Stimulated activated CD4-positive, alpha-beta T cell treated with anti-CD3 and anti-CD28 coated beads, Interleukin-2, amount 100 ng/mL, for 24 hours (primary cell): Measurements from ENCODE around the gene CHST11.
"Not testable (repeated sequence)": the region's sequence is repeated elsewhere in the genome, so short reads cannot be mapped to it uniquely, and the experiment has no call there.

Experiments
- DNase-seq, 2 donors: peaks; one replicate each; pipeline ENCODE4 v3.0.0-alpha.2; 2020

The CHST11 gene

DNA sequence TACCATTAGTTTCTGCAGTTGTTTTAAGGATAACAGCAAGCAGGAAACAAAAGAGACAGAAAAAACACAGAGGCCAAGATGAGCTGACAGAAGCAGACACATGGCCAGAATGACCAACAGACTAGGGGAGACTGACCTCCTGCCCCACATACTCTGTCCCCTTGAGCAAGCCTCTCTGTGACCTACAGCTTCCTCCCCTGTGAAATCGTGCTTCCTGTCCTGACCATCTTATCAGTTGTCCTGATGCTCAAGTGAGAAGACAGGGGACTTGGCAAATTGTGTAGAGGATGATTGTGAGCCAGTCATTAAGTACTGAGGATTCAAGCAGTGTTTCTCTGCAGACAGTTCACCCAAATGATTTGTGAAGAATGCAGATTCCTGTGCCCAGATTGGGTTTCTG is 272.3 kb downstream of the CHST11 start:
- no peak for DNase-seq

DNA sequence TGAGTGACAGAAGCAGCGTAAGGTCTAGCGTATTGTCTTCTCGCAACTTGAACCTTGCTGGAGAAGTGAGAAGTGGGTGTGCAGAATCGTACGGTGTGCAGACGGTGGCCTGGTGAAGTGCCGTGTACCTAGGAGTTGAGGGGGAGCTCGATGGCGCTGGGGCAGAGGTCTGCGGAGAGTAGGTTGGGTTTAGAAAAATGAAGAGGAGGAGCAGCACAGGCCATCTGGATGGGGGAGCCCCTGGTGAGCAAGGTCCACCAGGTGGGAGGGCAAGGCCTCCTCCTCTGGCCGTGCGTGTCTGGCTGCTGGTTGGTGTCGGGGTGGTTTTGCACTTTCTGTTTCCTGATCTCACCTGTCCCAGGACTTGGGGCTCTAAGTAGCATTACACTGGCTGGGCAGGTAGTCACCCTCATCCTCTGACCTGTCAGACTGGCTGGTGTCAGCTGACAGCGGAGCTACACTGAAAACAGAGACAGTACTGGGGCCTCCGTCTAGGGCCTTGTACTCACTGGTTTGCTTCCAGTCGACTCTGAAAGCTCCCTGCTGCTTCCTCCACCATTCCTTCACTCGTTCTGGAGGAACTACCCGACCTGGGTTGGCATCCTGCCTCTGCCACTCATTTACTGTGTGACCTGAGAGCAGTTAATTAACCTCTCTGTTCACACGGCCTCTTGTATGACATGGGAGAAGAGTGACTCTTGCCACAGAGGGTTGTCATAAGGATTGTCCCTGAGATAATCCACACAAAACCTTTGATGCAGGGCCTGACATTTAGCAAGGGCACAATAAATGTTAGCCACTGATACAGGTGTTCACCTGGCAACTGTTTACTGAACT is 273.1 kb downstream of the CHST11 start:
- DNase-seq = no peak

DNA sequence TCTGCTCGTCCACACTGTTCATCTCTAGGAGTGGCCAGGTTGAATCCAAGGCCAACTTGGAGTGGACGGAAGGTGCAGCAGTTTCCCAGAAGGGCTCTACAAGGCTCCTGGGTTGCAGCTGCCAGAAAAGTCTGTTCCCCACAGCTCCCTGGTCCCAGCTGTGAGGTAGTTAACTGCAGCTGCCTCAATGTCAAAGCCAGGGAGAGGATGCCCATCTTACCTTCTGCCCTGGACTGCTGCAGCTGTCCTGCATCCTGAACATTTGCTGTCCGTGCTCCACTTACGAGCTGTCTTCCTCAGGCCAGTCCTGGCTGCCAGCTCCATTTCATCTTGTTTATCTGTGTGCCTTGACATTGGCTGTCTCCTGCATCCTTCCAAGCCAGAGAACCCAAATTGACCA is 274.0 kb downstream of the CHST11 start:
- DNase-seq = no peak

DNA sequence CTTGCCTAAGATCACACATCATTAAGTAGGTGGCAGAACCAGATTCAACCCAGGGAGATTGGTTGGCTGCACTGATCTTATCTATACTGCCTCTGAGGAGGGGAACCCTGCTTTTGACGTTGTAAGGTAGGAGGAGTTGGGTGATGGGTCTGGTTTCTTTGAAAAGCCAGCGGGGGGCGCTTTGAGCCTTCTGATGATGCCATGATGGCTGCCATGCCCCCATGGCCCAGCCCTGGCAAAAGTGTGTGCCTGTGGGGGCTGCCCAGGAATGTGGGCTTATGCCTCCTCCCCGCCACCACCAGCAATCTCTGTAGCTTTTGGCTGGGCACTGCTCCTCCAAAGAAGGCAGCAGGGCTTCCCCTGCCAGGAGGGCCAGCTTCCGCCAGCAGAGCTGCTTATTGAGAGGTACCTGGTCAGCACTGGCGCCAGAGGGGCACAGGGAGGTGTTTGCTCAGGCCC is 277.0 kb downstream of the CHST11 start:
- peak in 1 of 2 donors; percentile 44 for DNase-seq

DNA sequence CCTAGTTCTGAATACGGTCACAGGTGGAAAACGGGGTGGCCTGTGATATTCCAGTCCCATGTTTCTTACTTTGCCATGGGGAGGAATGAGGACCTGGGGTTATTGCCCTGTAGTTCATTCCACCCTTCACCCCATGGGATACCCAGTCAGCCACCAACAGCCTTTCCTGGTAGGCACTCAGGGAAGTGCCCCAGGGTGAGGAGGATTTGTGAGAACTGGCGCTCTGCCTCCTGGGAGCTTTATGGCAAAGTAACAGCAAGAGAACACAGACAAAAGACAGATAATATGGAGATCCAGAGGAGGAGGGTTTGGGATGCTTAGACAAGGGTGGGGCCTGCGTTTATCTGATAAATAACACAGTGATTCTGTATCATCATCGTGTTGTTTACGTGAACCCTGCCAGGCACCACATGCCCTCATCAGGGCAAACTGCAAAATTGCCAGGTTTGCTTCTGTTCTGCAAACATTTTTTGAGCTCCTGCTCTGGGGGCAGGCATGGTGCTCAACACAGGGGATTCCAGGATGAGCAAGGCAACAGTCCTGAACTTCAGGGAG is 277.9 kb downstream of the CHST11 start:
- no peak for DNase-seq

DNA sequence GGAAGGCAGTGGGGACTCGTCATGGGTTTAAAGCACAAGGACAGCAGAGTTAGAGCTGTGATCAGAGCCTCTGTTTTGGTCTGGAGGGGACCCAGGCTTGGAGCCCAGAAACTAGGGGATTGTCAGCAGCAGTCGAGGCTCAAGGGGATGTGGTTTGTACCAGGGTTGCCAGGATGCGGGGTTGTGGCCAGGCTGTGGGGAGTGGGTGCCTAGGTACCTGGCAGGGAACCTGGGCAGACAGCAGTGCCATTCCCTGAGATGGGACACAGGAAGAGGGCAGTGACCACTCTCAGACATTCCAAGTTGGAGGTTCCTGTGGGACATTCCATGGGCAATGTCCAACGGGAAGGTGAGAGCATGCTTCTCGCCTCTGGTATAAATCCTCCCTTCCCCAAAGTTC is 279.1 kb downstream of the CHST11 start:
- DNase-seq = no peak

DNA sequence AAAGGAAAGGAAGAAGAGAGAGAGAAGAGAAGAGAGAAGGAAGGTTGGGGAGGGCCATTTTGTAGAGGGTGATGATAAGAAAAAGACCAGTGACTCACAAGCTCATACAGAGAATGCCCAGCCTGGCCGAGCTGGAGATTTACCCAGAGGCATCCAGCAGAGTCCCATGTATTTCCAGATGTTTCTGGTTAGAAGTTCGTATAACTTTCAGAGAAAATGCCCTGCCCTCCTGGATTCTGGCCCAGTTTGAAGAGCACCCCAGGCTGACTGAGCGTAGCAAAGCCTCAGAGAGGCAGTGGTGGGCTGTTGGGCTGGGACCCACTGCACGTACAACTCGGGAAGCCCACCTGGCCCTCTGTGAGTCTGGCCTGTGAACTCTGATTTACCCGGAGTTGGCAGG is 279.6 kb downstream of the CHST11 start:
- DNase-seq = no peak

DNA sequence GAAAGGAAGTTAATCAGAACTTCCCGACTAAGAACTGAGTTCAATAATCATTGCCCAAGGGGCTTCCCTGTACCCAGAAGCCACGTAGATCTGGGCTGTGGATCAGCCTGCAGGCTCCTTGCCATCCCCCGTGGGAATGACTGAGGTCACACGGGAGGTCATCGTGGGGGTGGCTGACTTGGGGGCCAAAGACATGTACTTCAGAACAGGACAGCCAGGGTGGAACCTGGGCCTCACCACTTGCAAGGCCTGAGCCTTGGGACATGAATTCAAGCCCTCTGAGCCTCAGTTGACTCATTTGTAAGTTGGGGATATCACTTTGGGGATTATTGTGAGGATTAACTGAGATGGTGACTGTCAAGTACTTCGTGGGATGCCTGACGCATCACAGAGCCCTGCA is 280.4 kb downstream of the CHST11 start:
- no peak for DNase-seq

DNA sequence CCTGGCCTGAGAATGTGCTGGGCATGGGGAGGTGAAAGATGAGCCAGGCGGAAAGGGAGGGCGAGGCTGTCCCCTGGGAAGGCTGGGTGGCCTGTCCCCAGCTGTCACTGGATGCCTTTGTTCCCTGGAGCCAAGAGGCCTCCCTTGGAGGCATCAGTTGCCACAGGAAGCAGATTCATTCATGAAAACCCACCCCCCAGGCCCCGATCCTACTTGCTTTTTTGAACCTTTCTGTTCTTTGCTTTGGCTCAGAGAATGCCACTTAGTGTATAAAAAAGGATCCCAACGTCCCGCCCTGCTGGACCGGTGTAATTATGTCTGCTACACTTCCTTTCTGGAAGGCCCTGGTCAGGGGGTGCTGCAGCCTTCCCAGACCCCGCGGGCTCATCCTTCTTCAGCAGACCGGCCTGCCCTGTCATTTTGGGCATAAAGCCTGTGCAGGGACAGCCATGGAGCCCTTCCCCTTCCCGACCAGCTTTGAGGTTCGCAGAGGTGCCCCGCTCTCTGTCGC is 281.1 kb downstream of the CHST11 start:
- DNase-seq = no peak

DNA sequence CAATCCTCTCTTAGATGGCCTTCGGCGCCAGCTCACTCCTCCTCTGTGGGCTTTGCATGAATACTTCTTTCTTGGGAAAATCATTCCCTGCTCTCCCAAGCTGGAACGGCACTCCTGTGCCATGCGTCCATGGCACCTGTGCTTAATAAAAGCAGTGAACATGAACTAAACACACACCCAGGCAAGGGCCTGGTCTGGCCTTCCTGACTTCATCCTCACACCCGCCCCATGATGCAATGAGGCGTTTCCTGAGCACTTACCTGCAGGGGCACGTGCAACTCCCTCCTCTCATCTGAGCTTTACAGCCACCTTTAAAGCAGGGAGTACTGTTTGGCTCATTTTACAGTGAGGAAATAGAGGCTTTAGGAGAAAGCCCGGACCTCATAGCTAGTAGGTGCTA is 281.6 kb downstream of the CHST11 start:
- DNase-seq = no peak

DNA sequence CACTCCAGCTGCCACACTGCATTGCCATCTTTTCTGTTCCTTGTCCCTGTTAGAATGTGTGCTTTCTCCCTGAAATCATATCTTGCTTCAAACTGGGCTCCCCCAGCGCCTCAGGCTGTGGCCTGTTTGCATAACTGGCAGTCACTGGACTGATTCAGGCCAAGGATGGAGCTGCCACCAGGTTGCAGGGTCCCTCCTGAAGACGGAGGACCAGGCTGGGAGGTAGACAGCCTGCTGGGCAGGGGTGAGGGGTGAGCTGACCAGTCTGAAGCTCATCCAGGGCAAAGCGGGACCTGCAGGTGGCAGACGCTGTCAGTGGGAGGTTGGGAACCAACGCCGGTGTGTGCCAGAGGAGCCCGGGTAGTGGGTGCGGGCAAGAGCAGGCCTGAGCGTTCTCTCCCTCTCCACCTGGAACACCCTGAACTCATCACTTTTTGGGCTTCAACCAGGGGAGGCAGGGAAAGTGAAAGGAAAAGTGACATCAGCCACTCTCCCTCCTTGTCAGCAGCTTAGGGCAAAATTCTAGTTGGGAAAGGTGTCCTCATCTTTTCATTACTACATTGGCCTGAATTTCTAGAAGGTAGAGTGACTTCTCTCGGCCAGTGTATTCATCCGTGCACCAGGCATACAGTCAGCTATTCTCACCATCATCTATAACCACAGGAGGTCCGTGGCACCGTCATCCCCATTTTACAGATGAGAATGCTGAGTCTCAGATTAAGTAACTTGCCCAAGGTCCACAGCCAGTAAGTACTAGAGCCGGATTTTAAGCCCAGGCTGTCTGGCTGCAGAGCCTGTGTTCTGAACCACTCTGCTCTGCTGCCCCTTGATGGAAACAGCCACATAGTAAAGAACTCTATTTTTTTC is 282.3 kb downstream of the CHST11 start:
- DNase-seq = no peak

DNA sequence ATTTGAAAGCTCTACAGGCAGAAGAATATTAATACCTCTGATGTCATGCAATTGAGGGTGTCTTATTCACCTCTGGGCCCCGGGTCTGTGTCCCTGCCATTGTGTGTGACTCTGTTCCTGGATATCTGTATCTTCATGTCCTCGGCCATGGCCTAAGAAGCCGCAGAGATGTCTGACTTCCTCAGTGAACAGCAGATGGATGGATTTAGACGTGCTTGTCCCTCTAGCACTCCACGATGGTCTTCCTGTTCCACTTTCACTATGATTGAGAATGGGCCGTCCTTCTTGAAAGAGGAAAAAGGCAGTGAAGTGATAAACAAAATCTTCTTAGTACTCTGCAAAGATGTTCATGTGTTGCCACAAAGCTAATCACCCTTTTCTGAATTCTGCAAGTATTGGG is 283.9 kb downstream of the CHST11 start:
- no peak for DNase-seq

DNA sequence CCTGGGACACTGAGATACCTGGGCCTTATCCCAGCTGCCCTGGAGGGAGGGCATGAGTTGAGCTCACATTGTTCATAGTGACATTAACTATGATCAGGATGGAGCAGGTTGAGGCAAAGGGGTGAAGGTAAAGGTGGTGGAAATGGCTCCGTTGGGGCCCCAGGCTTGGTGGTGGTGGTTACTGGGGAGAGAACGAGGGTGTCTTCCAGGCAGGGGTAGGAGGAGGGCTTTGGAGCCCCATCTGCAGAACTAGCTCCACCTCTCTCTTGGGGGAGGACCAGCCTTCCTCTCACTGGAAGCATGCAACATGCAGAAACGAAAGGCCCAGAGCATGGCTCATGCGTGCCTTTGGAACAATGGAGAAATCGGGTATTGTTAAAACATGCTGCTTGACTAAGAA is 284.3 kb downstream of the CHST11 start:
- DNase-seq = no peak

DNA sequence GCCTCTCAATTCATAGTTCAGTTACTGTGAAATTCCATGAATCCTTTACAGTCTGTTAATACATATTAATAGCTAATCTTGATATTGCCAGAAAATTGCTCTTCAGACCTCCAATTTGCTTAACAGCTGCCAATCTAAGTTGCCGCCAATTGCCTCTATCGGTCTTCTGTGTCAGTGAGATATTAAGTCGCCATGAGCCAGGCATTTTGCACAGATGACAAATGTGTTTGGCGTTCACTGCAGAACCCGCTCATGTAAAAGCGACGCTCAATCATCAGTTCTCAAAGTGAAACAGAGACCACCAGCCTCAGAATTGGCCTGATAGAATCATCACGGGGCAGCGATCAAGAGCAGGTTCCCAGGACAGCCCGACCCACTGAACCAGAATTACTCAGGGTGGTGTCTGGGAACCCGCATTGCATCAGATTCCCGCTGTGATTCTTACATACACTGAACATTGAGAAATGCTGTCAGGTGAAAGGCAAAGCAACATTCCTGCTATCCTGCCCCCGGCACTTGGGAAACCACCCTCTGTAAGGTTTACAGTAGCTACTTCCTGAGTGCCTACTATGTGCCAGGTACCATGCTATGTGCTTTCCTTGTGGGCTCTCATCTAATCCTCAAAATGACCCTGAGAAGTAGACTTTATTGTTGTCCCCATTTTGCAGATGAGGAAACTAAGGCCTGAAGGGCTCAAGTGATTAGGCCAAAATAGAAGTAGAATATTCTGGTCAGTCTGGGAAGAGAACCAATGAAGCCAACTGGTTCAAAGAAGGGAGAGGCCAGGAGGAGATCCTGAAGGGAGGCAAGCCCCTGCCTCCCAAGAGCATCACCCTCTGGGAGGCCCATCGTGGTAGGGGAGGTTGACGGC is 285.0 kb downstream of the CHST11 start:
- no peak for DNase-seq

DNA sequence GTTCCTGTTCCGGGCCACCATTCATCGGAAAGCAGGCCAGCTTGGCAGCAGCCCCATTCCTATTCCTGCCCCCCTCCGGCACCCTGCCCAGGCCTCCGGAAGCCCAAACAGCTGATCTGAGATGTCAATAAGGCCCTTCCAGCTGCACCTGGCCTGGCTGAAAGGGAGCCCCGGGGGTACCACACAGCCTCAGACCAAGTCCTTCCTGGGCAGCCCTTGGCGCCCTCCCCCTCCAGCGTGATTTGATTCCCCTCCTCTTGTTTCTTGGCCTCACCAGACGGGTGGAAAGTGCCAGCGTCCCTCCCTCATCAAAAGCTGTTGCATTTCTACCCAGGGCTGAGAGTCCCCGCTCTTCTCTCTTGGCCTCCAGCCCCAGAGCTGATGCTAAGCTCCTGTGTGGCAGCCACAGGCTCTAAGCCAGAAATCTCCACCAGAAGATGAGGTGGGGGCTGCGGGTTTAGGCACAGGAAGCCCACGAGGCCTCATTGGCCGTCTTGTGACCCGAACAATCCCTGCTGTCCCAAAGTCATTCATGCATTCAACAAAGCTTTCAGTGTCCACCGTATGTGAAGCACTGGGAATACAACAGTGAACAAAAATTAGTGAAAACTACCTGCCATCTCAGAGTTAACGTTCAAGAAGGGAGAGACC is 285.9 kb downstream of the CHST11 start:
- DNase-seq = no peak

DNA sequence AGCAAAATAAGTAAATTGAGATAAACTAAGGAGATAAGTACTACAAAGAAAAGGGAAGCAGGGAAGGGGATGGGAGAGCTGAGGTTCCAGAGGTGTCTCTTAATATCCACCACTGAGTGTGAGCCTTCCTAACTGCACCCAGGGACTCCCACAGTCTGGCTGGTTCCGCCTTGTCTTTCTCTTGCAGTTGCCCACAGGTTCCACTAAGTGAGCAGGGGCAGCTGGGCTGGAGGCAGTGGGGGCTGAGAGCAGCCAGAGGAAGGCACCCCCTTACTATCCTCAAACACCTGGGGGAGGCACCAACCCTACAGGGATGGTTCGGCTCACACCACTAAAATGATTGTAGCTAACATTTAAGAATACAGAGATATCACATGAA is 286.4 kb downstream of the CHST11 start:
- no peak for DNase-seq

DNA sequence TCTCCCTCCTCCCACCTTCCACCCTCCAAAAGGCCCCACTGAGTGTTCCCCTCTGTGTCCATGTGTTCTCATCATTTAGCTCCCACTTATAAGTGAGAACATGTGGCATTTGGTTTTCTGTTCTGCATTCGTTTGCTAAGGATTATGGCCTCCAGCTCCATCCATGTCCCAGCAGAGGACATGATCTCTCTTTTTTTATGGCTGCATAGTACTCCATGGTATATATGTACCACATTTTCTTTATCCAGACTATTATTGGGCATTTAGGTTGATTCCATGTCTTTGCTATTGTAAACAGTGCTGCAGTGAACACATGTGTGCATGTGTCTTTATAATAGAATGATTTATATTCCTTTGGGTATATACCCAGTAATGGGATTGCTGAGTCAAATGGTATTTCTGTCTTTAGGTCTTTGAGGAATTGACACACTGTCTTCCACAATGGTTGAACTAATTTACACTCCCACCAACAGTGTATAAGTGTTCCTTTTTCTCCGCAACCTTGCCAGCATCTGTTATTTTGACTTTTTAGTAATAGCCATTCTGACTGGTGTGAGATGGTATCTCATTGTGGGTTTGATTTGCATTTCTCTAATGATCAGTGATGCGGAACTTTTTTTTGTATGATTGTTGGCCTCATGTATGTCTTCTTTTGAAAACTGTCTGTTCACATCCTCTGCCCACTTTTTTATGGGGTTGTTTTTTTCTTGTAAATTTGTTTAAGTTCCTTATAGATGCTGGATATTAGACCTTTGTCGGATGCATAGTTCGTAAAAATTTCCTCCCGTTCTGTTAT is 287.2 kb downstream of the CHST11 start:
- not testable (repeated sequence) for DNase-seq

DNA sequence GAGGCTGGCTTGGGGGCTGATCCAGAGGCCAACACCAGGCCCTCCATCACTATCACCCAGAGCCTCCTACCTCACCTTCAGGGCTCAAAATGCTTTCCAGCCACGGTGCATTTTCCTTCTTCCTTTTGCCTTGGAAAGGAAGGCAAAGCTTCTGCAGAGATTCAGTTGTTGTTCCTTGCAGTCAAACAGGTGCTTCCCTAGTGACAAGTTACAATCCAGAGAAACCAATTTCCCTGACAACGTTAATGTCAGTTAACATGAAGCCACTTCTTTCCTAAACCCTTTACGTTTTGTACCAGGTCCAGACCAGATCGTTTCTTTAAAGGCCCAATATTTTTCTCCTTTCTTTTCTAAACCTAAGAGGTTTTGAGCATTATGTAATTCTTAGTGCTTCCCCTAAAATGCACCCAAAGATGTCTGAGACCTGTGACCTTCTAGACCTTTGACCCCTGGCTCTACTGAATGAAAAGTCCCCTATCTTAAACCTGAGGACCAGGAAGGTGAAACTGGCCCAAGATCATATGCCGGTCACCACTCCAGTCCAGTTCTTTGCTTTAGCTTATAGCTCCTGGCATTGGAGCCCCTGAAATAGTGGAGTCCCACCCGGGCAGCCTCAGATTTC is 289.8 kb downstream of the CHST11 start:
- DNase-seq = no peak

DNA sequence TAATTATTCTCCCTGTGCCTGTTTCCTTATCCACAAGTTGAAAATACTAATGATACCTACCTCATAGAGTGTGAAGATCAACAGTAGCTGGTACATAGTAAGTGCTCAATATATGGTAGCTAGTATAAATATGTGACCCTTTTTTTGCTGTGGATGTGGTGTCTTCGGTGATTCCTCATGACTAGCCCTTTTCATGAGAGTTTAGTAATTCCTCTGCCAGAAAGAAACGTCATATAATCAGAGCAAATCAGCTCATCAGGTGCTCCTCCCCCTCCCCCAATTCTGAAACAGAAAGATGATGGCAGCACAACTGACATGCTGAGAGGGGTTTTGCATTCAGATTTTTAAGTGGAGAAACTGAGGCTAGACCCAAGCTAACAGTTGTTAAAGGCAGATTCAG is 290.6 kb downstream of the CHST11 start:
- DNase-seq = no peak

DNA sequence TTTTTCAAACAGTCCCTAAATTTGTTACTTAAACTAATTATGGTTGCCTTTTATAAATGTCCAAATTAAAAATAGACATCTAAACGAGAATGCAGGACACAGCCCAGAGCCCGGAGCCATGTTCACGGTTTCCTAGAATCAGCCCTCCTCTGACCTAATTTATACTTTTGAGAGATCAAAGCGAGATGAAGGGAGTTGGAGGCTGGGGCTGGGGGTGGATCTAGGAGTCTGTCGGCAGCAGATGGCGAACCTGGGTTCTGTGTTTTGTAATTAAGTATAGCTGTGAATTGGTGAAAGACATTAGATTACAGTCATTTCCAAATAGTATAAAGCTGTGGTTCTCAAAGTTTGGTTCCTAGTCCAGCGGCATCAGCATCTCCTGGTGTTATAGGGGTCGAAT is 291.2 kb downstream of the CHST11 start:
- DNase-seq = peak in 1 of 2 donors; percentile 15

DNA sequence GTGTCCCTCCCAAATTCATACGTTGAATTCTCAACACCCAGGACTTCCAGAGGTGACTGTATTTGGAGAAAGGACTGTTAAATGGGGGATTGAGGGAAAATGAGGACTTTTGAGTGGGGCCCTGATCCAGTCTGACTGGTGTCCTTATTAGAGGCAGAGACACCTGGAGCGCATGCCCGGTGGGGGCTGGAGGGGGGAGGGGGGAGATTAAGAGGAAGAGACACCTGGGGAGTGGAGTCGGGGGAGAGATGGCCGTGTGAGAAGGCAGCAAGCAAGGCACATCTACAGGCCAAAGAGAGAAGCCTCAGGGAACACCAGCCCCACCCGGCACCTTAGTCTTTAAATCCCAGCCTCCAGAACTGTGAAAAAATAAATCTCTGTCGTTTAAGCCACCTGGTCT is 291.6 kb downstream of the CHST11 start:
- no peak for DNase-seq
